Left ventricle myocardium inferior (tissue), 1 donor: ENCODE data around the gene ADAMTS2. TPM values are rescaled to one million over a fixed set of nuclear protein-coding genes. Genes with fewer than 3 reads are reported as not detected.

Source experiments
- DNase-seq: peaks from one replicate; pipeline ENCODE4 v3.0.0-alpha.2; 2020
- H3K27ac ChIP-seq: fragments of 200-600 bp; replicated peaks from 2 replicates; pipeline ENCODE4 v1.8.0; 2021
- H3K27me3 ChIP-seq: fragments of 200-600 bp; 2 replicates; pipeline ENCODE4 v1.8.0; 2021; ENCODE audit warnings: low read depth
- H3K36me3 ChIP-seq: fragments of 200-600 bp; 2 replicates; pipeline ENCODE4 v1.8.0; 2021
- H3K4me1 ChIP-seq: fragments of 200-600 bp; 2 replicates; pipeline ENCODE4 v1.8.0; 2021
- H3K4me3 ChIP-seq: fragments of 200-600 bp; 2 replicates; pipeline ENCODE4 v1.8.0; 2021; ENCODE audit warnings: mild to moderate bottlenecking, moderate library complexity
- H3K9me3 ChIP-seq: fragments of 200-600 bp; replicated peaks from 2 replicates; pipeline ENCODE4 v1.8.0; 2021
- intact Hi-C: fragments of 100-400 bp; cut with micrococcal nuclease; formaldehyde crosslinking; loops from one replicate; pipeline ENCODE4 v1.11.0; 2022
- total RNA-seq: library from RNA; stranded (reverse); fragmentation: NEBNext Ultra II Directional; extraction: Animal tissue kit (Norgen Biotek cat#: 25700); gene quantifications from one replicate; pipeline ENCODE4 v1.2.1, GENCODE V29; 2021
- TF ChIP-seq, protein P1 (sequence below): fragments of 200-600 bp; IDR thresholded peaks from 2 replicates; pipeline ENCODE4 v1.8.0; 2021; ENCODE audit warnings: antibody characterized with exemption, mild to moderate bottlenecking, borderline replicate concordance
- donor health status: DM: no; HTN: yes; CAD: no; lungs with severe emphysema.

Gene ADAMTS2
- total RNA-seq, 1 donor from 2014 or later = 4.6 TPM

GRCh38 chr5:179226696-179227095, 118.6 kb downstream of the ADAMTS2 start:
- peaks cover 23% of the 10 kb centered on the region for H3K27me3 ChIP-seq
- H3K27ac ChIP-seq = no peak overlapping the region
- H3K9me3 ChIP-seq = no peaks in the 10 kb centered on the region
- H3K4me1 ChIP-seq = no peaks in the 10 kb centered on the region
- no peaks in the 10 kb centered on the region for H3K36me3 ChIP-seq
- TF ChIP-seq, protein P1, sequence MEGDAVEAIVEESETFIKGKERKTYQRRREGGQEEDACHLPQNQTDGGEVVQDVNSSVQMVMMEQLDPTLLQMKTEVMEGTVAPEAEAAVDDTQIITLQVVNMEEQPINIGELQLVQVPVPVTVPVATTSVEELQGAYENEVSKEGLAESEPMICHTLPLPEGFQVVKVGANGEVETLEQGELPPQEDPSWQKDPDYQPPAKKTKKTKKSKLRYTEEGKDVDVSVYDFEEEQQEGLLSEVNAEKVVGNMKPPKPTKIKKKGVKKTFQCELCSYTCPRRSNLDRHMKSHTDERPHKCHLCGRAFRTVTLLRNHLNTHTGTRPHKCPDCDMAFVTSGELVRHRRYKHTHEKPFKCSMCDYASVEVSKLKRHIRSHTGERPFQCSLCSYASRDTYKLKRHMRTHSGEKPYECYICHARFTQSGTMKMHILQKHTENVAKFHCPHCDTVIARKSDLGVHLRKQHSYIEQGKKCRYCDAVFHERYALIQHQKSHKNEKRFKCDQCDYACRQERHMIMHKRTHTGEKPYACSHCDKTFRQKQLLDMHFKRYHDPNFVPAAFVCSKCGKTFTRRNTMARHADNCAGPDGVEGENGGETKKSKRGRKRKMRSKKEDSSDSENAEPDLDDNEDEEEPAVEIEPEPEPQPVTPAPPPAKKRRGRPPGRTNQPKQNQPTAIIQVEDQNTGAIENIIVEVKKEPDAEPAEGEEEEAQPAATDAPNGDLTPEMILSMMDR = no peak
- no peak for DNase-seq
- intact Hi-C loops = no loop called here
- no peak overlapping the region for H3K4me3 ChIP-seq

DNA sequence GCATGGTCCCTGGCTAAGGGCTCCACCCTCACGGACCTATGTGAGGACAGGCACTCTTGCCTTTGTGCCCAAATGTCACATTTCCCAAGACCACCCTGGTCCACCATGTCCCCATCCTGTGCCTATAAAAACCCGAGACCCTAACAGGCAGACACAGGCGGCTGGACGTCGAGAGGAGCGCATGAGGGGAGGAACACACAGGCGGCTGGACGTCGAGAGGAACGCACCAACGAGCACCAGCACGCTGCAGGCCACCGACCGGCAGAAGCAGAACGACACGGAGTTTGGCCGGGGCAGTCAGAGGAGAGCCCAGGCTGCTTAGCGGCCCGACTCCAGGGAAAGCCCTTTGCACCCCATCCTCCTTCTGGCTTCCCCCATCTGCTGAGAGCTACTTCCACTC, 119.9 kb downstream of the ADAMTS2 start:
- no peak overlapping the region for H3K27ac ChIP-seq
- no peak overlapping the region for H3K4me3 ChIP-seq
- no peaks in the 10 kb centered on the region for H3K4me1 ChIP-seq
- peaks cover 34% of the 10 kb centered on the region for H3K27me3 ChIP-seq
- intact Hi-C loops = no loop called here
- H3K36me3 ChIP-seq = no peaks in the 10 kb centered on the region
- no peak for DNase-seq
- no peaks in the 10 kb centered on the region for H3K9me3 ChIP-seq
- TF ChIP-seq, protein P1 = no peak

DNA sequence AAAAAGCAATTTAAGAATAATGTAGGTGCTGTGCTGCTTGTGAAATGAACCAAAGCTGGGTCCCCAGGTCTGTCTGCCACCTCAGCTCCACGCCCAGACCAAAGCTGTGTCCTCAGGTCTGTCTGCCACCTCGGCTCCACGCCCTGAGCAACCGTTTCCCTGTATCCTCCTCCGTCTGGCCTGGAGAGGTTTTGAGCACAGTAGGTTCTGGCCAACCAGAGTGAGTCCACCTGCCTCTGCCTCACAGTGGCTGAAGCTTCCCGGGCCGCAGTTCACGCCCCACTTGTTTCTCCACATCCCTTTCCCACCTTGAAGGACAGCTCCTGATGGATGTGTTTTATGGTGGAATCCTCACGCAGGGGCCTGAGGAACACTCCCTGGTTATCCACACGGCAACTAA, 120.5 kb downstream of the ADAMTS2 start:
- H3K9me3 ChIP-seq = no peaks in the 10 kb centered on the region
- H3K4me1 ChIP-seq = no peaks in the 10 kb centered on the region
- H3K27me3 ChIP-seq = peaks cover 30% of the 10 kb centered on the region
- intact Hi-C loops = no loop called here
- H3K4me3 ChIP-seq = no peak overlapping the region
- DNase-seq = no peak
- TF ChIP-seq, protein P1 = no peak
- no peaks in the 10 kb centered on the region for H3K36me3 ChIP-seq
- no peak overlapping the region for H3K27ac ChIP-seq

GRCh38 chr5:179223961-179224360, 121.3 kb downstream of the ADAMTS2 start:
- Histone ChIP-seq H3K4me3 (no peak overlapping the region), H3K9me3 (no peaks in the 10 kb centered on the region), H3K4me1 (no peaks in the 10 kb centered on the region), H3K36me3 (no peaks in the 10 kb centered on the region), H3K27me3 (peaks cover 30% of the 10 kb centered on the region), H3K27ac (no peak overlapping the region)
- TF ChIP-seq, protein P1 = no peak
- intact Hi-C loops = no loop called here
- DNase-seq = no peak

- no peaks in the 10 kb centered on the region for H3K36me3 ChIP-seq
Measured at GRCh38 chr5:179223528-179223927, 121.7 kb downstream of the ADAMTS2 start.

More at GRCh38 chr5:179223528-179223927, 121.7 kb downstream of the ADAMTS2 start:
- Histone ChIP-seq H3K4me3 (no peak overlapping the region), H3K4me1 (no peaks in the 10 kb centered on the region), H3K27ac (no peak overlapping the region), H3K9me3 (no peaks in the 10 kb centered on the region), H3K27me3 (peaks cover 27% of the 10 kb centered on the region)
- no peak for DNase-seq
- TF ChIP-seq, protein P1 = no peak
- intact Hi-C loops = no loop called here
